Smooth muscle cell of trachea (primary cell): Measurements from ENCODE around the gene TAF11L12. TPM values are rescaled to one million over a fixed set of nuclear protein-coding genes. Genes with fewer than 3 reads are reported as not detected.

Experiments used
- total RNA-seq: library from RNA; depleted of rRNA; stranded (reverse); fragments of >200 nt; gene quantifications from 2 replicates; pipeline ENCODE4 v1.2.1, GENCODE V29; 2014

TAF11L12 gene
- not detected in 2 replicates for total RNA-seq

GRCh38 chr5:17610092-17610491, at the start of gene TAF11L12:
Gene TAF11L12 (plus strand): TSS chr5:17610392.

GRCh38 chr5:17585658-17586057, 24.5 kb upstream of the TAF11L12 start, which contains the start of gene TAF11L7:
Gene TAF11L7 (minus strand): TSS chr5:17585758.

GRCh38 chr5:17590860-17591259, 19.3 kb upstream of the TAF11L12 start, which contains the start of gene TAF11L8:
Gene TAF11L8 (minus strand): TSS chr5:17590960.

GRCh38 chr5:17594255-17594654, 15.9 kb upstream of the TAF11L12 start, which contains the start of gene TAF11L9:
Gene TAF11L9 (minus strand): TSS chr5:17594394.

GRCh38 chr5:17597728-17598127, 12.5 kb upstream of the TAF11L12 start, which contains the start of gene TAF11L10:
Gene TAF11L10 (minus strand): TSS chr5:17597828.

GRCh38 chr5:17603880-17604279, 6.3 kb upstream of the TAF11L12 start, which contains the start of gene TAF11L11:
Gene TAF11L11 (plus strand): TSS chr5:17604183.

GRCh38 chr5:17631788-17632187, 21.6 kb downstream of the TAF11L12 start, which contains the start of gene TAF11L13:
Gene TAF11L13 (plus strand): TSS chr5:17632088.

GRCh38 chr5:17634160-17634559, 24.0 kb downstream of the TAF11L12 start, which contains the start of gene TAF11L14:
Gene TAF11L14 (plus strand): TSS chr5:17634460.

Other genes with a start within 250 kb of the TAF11L12 start
- gene TAF11L2, start 112.2 kb upstream of the TAF11L12 start, total RNA-seq = not detected in 2 replicates
- not detected in 2 replicates for gene TAF11L3, start 92.0 kb upstream of the TAF11L12 start, total RNA-seq
- gene TAF11L4, start 88.6 kb upstream of the TAF11L12 start, total RNA-seq = not detected in 2 replicates
- not detected in 2 replicates for gene TAF11L5, start 85.2 kb upstream of the TAF11L12 start, total RNA-seq
- gene TAF11L6, start 81.7 kb upstream of the TAF11L12 start, total RNA-seq = not detected in 2 replicates
- not detected in 2 replicates for gene TAF11L7, start 24.6 kb upstream of the TAF11L12 start, total RNA-seq
- gene TAF11L8, start 19.4 kb upstream of the TAF11L12 start, total RNA-seq = not detected in 2 replicates
- not detected in 2 replicates for gene TAF11L9, start 16.0 kb upstream of the TAF11L12 start, total RNA-seq
- gene TAF11L10, start 12.6 kb upstream of the TAF11L12 start, total RNA-seq = not detected in 2 replicates
- not detected in 2 replicates for gene TAF11L11, start 6.2 kb upstream of the TAF11L12 start, total RNA-seq
- not detected in 2 replicates for gene TAF11L13, start 21.7 kb downstream of the TAF11L12 start, total RNA-seq
- gene TAF11L14, start 24.1 kb downstream of the TAF11L12 start, total RNA-seq = not detected in 2 replicates